SK-N-SH (cell line): Measurements from ENCODE around the gene NXPE3.

Experiments used
- JUND ChIP-seq: IDR thresholded peaks from 2 replicates; pipeline ENCODE4 v1.4.0; 2012
- MEF2A ChIP-seq: IDR thresholded peaks from 2 replicates; pipeline ENCODE4 v1.4.0; 2012; ENCODE audit warnings: low read depth, borderline replicate concordance
- RAD21 ChIP-seq: IDR thresholded peaks from 2 replicates; pipeline ENCODE4 v1.6.1; 2012; ENCODE audit warnings: mild to moderate bottlenecking, low read length
- REST ChIP-seq: IDR thresholded peaks from 2 replicates; pipeline ENCODE4 v1.6.1; 2012; ENCODE audit warnings: mild to moderate bottlenecking, low read depth, low read length, moderate library complexity
- ZBTB33 ChIP-seq: IDR thresholded peaks from 2 replicates; pipeline ENCODE4 v1.4.0; 2012; ENCODE audit warnings: low read depth, borderline replicate concordance

- TF ChIP-seq RAD21, result no peak
- TF ChIP-seq MEF2A, result no peak
- no peak for TF ChIP-seq REST
- TF ChIP-seq ZBTB33, result no peak
- no peak for TF ChIP-seq JUND
Measured at GRCh38 chr3:101853982-101854381, 75.0 kb downstream of the NXPE3 start.
